CD14-positive monocyte (primary cell): Measurements from ENCODE around the gene ACTL7A. TPM values are rescaled to one million over a fixed set of nuclear protein-coding genes. Genes with fewer than 3 reads are reported as not detected.
A peak's percentile ranks its signal among the peaks of the same experiment; 100 is the strongest.

Source experiments
- DNase-seq, 3 donors: peaks; one replicate each; pipeline ENCODE4 v3.0.0-alpha.2; 2011 to 2022
- H2AFZ ChIP-seq: 2 replicates; pipeline ENCODE4 v1.6.0; 2012; ENCODE audit warnings: mild to moderate bottlenecking, low read depth, low read length, inconsistent platforms; ENCODE audit not compliant: insufficient read depth, poor library complexity, severe bottlenecking
- H3K27ac ChIP-seq, 2 donors: 1 replicate in 1 of 2; 2 replicates in 1 of 2; pipeline ENCODE4 v1.5.1; 2012 to 2013; ENCODE audit warnings: low read length in 2 of 2, control low read depth in 1 of 2, inconsistent platforms in 1 of 2, low read depth in 1 of 2, mild to moderate bottlenecking in 1 of 2
- H3K27me3 ChIP-seq, 2 donors: one replicate each; pipeline versions ENCODE4 v1.6.0 to v1.6.1; 2011 to 2013; ENCODE audit warnings: low read length in 2 of 2; ENCODE audit not compliant: control insufficient read depth in 2 of 2, insufficient read depth in 2 of 2
- H3K36me3 ChIP-seq, 2 donors: replicated peaks in 1 of 2; 1 replicate in 1 of 2; 2 replicates in 1 of 2; pipeline versions ENCODE4 v1.5.1 to v1.6.1; 2012 to 2013; ENCODE audit warnings: low read length in 2 of 2, control low read depth in 1 of 2, inconsistent platforms in 1 of 2, mild to moderate bottlenecking in 1 of 2; ENCODE audit not compliant: insufficient read depth in 2 of 2, control insufficient read depth in 1 of 2
- H3K4me1 ChIP-seq, 2 donors: 1 replicate in 1 of 2; 2 replicates in 1 of 2; pipeline versions ENCODE4 v1.5.1 to v1.6.1; 2012 to 2013; ENCODE audit warnings: low read length in 2 of 2, control low read depth in 1 of 2, inconsistent platforms in 1 of 2, mild to moderate bottlenecking in 1 of 2, moderate library complexity in 1 of 2; ENCODE audit not compliant: insufficient read depth in 2 of 2, control insufficient read depth in 1 of 2
- H3K4me2 ChIP-seq: replicated peaks from 2 replicates; pipeline ENCODE3; 2012; ENCODE audit warnings: low read length, moderate library complexity, mild to moderate bottlenecking; ENCODE audit not compliant: poor library complexity, severe bottlenecking; ENCODE audit errors: extremely low read depth
- H3K4me3 ChIP-seq, 3 experiments: fragments of 200-600 bp in 1 of 3; sonication (generic) in 1 of 3; replicated peaks in 1 of 3; 1 replicate in 2 of 3; 2 replicates in 1 of 3; pipeline ENCODE4 v1.5.1; 2011 to 2013; ENCODE audit warnings: low read length in 3 of 3, mild to moderate bottlenecking in 3 of 3, control low read depth in 2 of 3, low read depth in 2 of 3, inconsistent platforms in 1 of 3, moderate library complexity in 1 of 3
- H3K79me2 ChIP-seq: 2 replicates; pipeline ENCODE4 v1.6.0; 2012; ENCODE audit warnings: mild to moderate bottlenecking, control low read depth, inconsistent platforms, low read length, moderate library complexity; ENCODE audit not compliant: insufficient read depth
- H3K9ac ChIP-seq: 2 replicates; pipeline ENCODE4 v1.6.0; 2017; ENCODE audit warnings: low read length, mild to moderate bottlenecking; ENCODE audit not compliant: insufficient read depth, poor library complexity, severe bottlenecking
- H3K9me3 ChIP-seq, 2 donors: replicated peaks in 1 of 2; 1 replicate in 1 of 2; 2 replicates in 1 of 2; pipeline versions ENCODE4 v1.5.1 to v1.6.1; 2012 to 2013; ENCODE audit warnings: low read length in 2 of 2, control low read depth in 1 of 2; ENCODE audit not compliant: control insufficient read depth in 1 of 2, insufficient read depth in 1 of 2
- H4K20me1 ChIP-seq: 2 replicates; pipeline ENCODE4 v1.6.0; 2012; ENCODE audit warnings: mild to moderate bottlenecking, low read length, control low read depth, moderate library complexity; ENCODE audit not compliant: insufficient read depth
- H3K27ac Mint-ChIP-seq, 7 donors: one replicate each; pipeline ENCODE4 v1.8.0; 2020; ENCODE audit warnings: mild to moderate bottlenecking in 7 of 7, mixed read lengths in 7 of 7, moderate library complexity in 6 of 7, inconsistent platforms in 2 of 7
- H3K27me3 Mint-ChIP-seq, 3 donors: one replicate each; pipeline ENCODE4 v1.8.0; 2021 to 2022; ENCODE audit warnings: low read depth in 3 of 3, mild to moderate bottlenecking in 3 of 3, mixed read lengths in 3 of 3, moderate library complexity in 3 of 3, inconsistent platforms in 1 of 3
- H3K36me3 Mint-ChIP-seq, 2 donors: one replicate each; pipeline ENCODE4 v1.8.0; 2020; ENCODE audit warnings: mixed read lengths in 2 of 2, inconsistent platforms in 1 of 2, mild to moderate bottlenecking in 1 of 2
- H3K4me1 Mint-ChIP-seq: one replicate; pipeline ENCODE4 v1.8.0; 2020; ENCODE audit warnings: mild to moderate bottlenecking, mixed read lengths
- H3K4me3 Mint-ChIP-seq, 2 donors: one replicate each; pipeline ENCODE4 v1.8.0; 2020; ENCODE audit warnings: mild to moderate bottlenecking in 2 of 2, mixed read lengths in 2 of 2, moderate library complexity in 1 of 2
- H3K9me3 Mint-ChIP-seq, 7 donors: one replicate each; pipeline ENCODE4 v1.8.0; 2020 to 2022; ENCODE audit warnings: mixed read lengths in 7 of 7, mild to moderate bottlenecking in 6 of 7, moderate library complexity in 6 of 7, inconsistent platforms in 2 of 7
- CTCF ChIP-seq: fragments of 200-600 bp; IDR thresholded peaks from one replicate; pipeline ENCODE4 v1.8.0; 2022; ENCODE audit warnings: antibody characterized with exemption, mild to moderate bottlenecking
- WGBS: methylation state at CpG from one replicate; pipeline ENCODE4 v1.1.5; 2013; ENCODE audit warnings: missing lambda C conversion rate; ENCODE audit not compliant: insufficient coverage; 5-methylcytosine and 5-hydroxymethylcytosine counted together
- intact Hi-C, 2 donors: fragments of 100-400 bp; cut with micrococcal nuclease; formaldehyde crosslinking; loops; one replicate each; pipeline versions ENCODE4 v1.15.0 to v1.15.1; 2023
- polyA plus RNA-seq, 3 donors: library from polyadenylated mRNA; depleted of rRNA in 1 of 3; unstranded in 2 of 3; stranded (reverse) in 1 of 3; fragments of 300-500 nt in 2 of 3; fragments of >200 nt in 1 of 3; fragmentation: Illumina TruSeq in 2 of 3; gene quantifications; 1 replicate in 2 of 3; 2 replicates in 1 of 3; pipeline ENCODE4 v1.2.3, GENCODE V29; 2012 to 2021

The ACTL7A gene
- polyA plus RNA-seq, 3 donors: not detected

GRCh38 chr9:108869092-108869725 is 7.1 kb downstream of the ACTL7A start:
- Histone ChIP-seq H3K4me1 (no peaks in the 10 kb centered on the region), H2AFZ (no peak overlapping the region), H3K79me2 (no peaks in the 10 kb centered on the region), H3K9ac (no peak overlapping the region), H3K4me3 (no peak overlapping the region), H3K27me3 (no peaks in the 10 kb centered on the region), H3K4me2 (no peak overlapping the region), H3K9me3 (peaks cover 4 to 10% of the 10 kb centered on the region in 2 donors), H4K20me1 (no peaks in the 10 kb centered on the region), H3K27ac (no peak overlapping the region), H3K36me3 (peaks cover 28 to 54% of the 10 kb centered on the region in 2 donors)
- Mint-ChIP-seq H3K27ac (peak overlapping the region in 1 of 7 donors; percentile 5), H3K9me3 (peaks cover 0 to 17% (median 5%) of the 10 kb centered on the region in 7 donors), H3K4me3 (no peak overlapping the region), H3K36me3 (peaks cover 54 to 64% of the 10 kb centered on the region in 2 donors), H3K4me1 (no peaks in the 10 kb centered on the region), H3K27me3 (peaks cover 0 to 3% (median 0%) of the 10 kb centered on the region in 3 donors)
- no peak for TF ChIP-seq CTCF
- no peak for DNase-seq
- WGBS: no CpG with 5 or more reads among the region's 3 CpGs
- intact Hi-C loops: no loop called here

GRCh38 chr9:108874058-108874788 is 12.2 kb downstream of the ACTL7A start:
- Mint-ChIP-seq H3K9me3 (peaks cover 0 to 17% (median 5%) of the 10 kb centered on the region in 7 donors), H3K4me3 (no peak overlapping the region), H3K27ac (no peak overlapping the region), H3K36me3 (peaks cover 79 to 92% of the 10 kb centered on the region in 2 donors), H3K4me1 (no peaks in the 10 kb centered on the region), H3K27me3 (no peaks in the 10 kb centered on the region)
- no peaks in the 10 kb centered on the region for H4K20me1 ChIP-seq
- WGBS: no CpG with 5 or more reads among the region's 4 CpGs
- no peak overlapping the region for H3K4me2 ChIP-seq
- no peak overlapping the region for H3K4me3 ChIP-seq
- H3K27ac ChIP-seq: no peak overlapping the region
- peaks cover 4 to 10% of the 10 kb centered on the region in 2 donors for H3K9me3 ChIP-seq
- intact Hi-C loops: no loop called here
- TF ChIP-seq CTCF: no peak
- peaks cover 61 to 90% of the 10 kb centered on the region in 2 donors for H3K36me3 ChIP-seq
- no peak overlapping the region for H3K9ac ChIP-seq
- H3K27me3 ChIP-seq: no peaks in the 10 kb centered on the region
- H3K79me2 ChIP-seq: no peaks in the 10 kb centered on the region
- no peak for DNase-seq
- no peaks in the 10 kb centered on the region for H3K4me1 ChIP-seq
- H2AFZ ChIP-seq: no peak overlapping the region
